ELR (cell line): ENCODE results near the gene ZNHIT3.
"Not testable (repeated sequence)": the region's sequence is repeated elsewhere in the genome, so short reads cannot be mapped to it uniquely, and the experiment has no call there.

Source experiments
- DNase-seq: peaks from one replicate; pipeline ENCODE4 v3.0.0-alpha.2; 2015; ENCODE audit warnings: low read depth

ZNHIT3 gene

GRCh38 chr17:36484021-36484420 is 2.5 kb upstream of the ZNHIT3 start:
- not testable (repeated sequence) for DNase-seq

- no peak for DNase-seq
Observed at GRCh38 chr17:36485027-36485426, 1.5 kb upstream of the ZNHIT3 start.

GRCh38 chr17:36485805-36486203 is 677 bp upstream of the ZNHIT3 start:
- no peak for DNase-seq

GRCh38 chr17:36493956-36494355 is 7.5 kb downstream of the ZNHIT3 start:
- DNase-seq: no peak

- no peak for DNase-seq
Observed at GRCh38 chr17:36494674-36495073, 8.2 kb downstream of the ZNHIT3 start.

- no peak for DNase-seq
Observed at GRCh38 chr17:36495076-36495578, 8.6 kb downstream of the ZNHIT3 start.

GRCh38 chr17:36496018-36496789 is 9.7 kb downstream of the ZNHIT3 start:
- no peak for DNase-seq

GRCh38 chr17:36498155-36498554 is 11.7 kb downstream of the ZNHIT3 start:
- no peak for DNase-seq

- no peak for DNase-seq
Observed at GRCh38 chr17:36498560-36499300, 12.2 kb downstream of the ZNHIT3 start.

- DNase-seq: no peak
Observed at GRCh38 chr17:36500745-36501225, 14.3 kb downstream of the ZNHIT3 start.

GRCh38 chr17:36501351-36501750 is 14.9 kb downstream of the ZNHIT3 start:
- DNase-seq: no peak

- DNase-seq: no peak
Observed at GRCh38 chr17:36501963-36502362, 15.5 kb downstream of the ZNHIT3 start.

- DNase-seq: no peak
Observed at GRCh38 chr17:36503456-36504155, 17.1 kb downstream of the ZNHIT3 start.

GRCh38 chr17:36504156-36504545 is 17.7 kb downstream of the ZNHIT3 start:
- DNase-seq: no peak

GRCh38 chr17:36505171-36505570 is 18.7 kb downstream of the ZNHIT3 start:
- no peak for DNase-seq

GRCh38 chr17:36506249-36506826 is 19.9 kb downstream of the ZNHIT3 start:
- DNase-seq: no peak

- DNase-seq: no peak
Observed at GRCh38 chr17:36506831-36507230, 20.4 kb downstream of the ZNHIT3 start.

- DNase-seq: no peak
Observed at GRCh38 chr17:36507266-36507665, 20.8 kb downstream of the ZNHIT3 start.

GRCh38 chr17:36508439-36508838 is 22.0 kb downstream of the ZNHIT3 start:
- DNase-seq: not testable (repeated sequence)

GRCh38 chr17:36509272-36509985 is 22.9 kb downstream of the ZNHIT3 start:
- DNase-seq: no peak

- no peak for DNase-seq
Observed at GRCh38 chr17:36510636-36511035, 24.2 kb downstream of the ZNHIT3 start.
